HepG2 (cell line): ENCODE data around the gene TCTA. TPM values are rescaled to one million over a fixed set of nuclear protein-coding genes. Genes with fewer than 3 reads are reported as not detected.

Experiments used
- FOSL1 ChIP-seq: sonication (generic); formaldehyde crosslinking; IDR thresholded peaks from 2 replicates; pipeline ENCODE4 v1.9.0; 2021; ENCODE audit warnings: missing genetic modification reagents, borderline replicate concordance
- FOXA3 ChIP-seq: IDR thresholded peaks from 2 replicates; pipeline ENCODE4 v1.6.1; 2016; ENCODE audit warnings: missing genetic modification reagents, missing compliant biosample characterization
- GPN1 ChIP-seq: sonication (generic); formaldehyde crosslinking; IDR thresholded peaks from 2 replicates; pipeline ENCODE4 v1.5.1; 2020; ENCODE audit warnings: missing genetic modification reagents, borderline replicate concordance
- KMT2B ChIP-seq: IDR thresholded peaks from 2 replicates; pipeline ENCODE4 v1.6.1; 2016; ENCODE audit warnings: missing genetic modification reagents, missing compliant biosample characterization
- LRRFIP1 ChIP-seq: sonication (generic); formaldehyde crosslinking; conservative IDR thresholded peaks from 2 replicates; pipeline ENCODE4 v1.4.0; 2020; ENCODE audit warnings: missing genetic modification reagents
- PPARG ChIP-seq: conservative IDR thresholded peaks from 2 replicates; pipeline ENCODE4 v1.6.1; 2016; ENCODE audit warnings: missing biosample characterization, missing genetic modification reagents
- SRSF1 ChIP-seq: fragments of 200-400 bp; formaldehyde crosslinking; optimal IDR thresholded peaks from 2 replicates; pipeline ENCODE3; 2017; ENCODE audit warnings: mild to moderate bottlenecking, low read depth, low read length, moderate library complexity
- TMF1 ChIP-seq: sonication (generic); formaldehyde crosslinking; IDR thresholded peaks from 2 replicates; pipeline ENCODE4 v1.8.1; 2022; ENCODE audit warnings: low read depth, missing genetic modification reagents
- YEATS4 ChIP-seq: sonication (generic); formaldehyde crosslinking; IDR thresholded peaks from 2 replicates; pipeline ENCODE4 v1.4.0; 2020; ENCODE audit warnings: missing genetic modification reagents, borderline replicate concordance
- ZFP91 ChIP-seq: sonication (generic); formaldehyde crosslinking; IDR thresholded peaks from 2 replicates; pipeline ENCODE4 v1.9.0; 2022; ENCODE audit warnings: missing genetic modification reagents, mild to moderate bottlenecking, borderline replicate concordance
- ZNF224 ChIP-seq: sonication (generic); formaldehyde crosslinking; IDR thresholded peaks from 2 replicates; pipeline ENCODE4 v1.5.0; 2020; ENCODE audit warnings: mild to moderate bottlenecking, missing genetic modification reagents
- ZNF709 ChIP-seq: sonication (generic); formaldehyde crosslinking; IDR thresholded peaks from 2 replicates; pipeline ENCODE4 v1.5.0; 2020; ENCODE audit warnings: mild to moderate bottlenecking, missing genetic modification reagents
- ZSCAN20 ChIP-seq: sonication (generic); formaldehyde crosslinking; IDR thresholded peaks from 2 replicates; pipeline ENCODE4 v1.4.0; 2020; ENCODE audit warnings: missing genetic modification reagents, mild to moderate bottlenecking, borderline replicate concordance
- ZZZ3 ChIP-seq: sonication (generic); formaldehyde crosslinking; IDR thresholded peaks from 2 replicates; pipeline ENCODE4 v1.4.0; 2020; ENCODE audit warnings: missing genetic modification reagents, mild to moderate bottlenecking, borderline replicate concordance
- polyA plus RNA-seq, 8 experiments: library from polyadenylated mRNA; depleted of rRNA in 3 of 8; stranded (reverse) in 7 of 8; unstranded in 1 of 8; fragments of >200 nt; fragmentation: Illumina TruSeq in 4 of 8; extraction: Trizol in 4 of 8; gene quantifications; 2 replicates each; pipeline versions ENCODE4 v1.2.1 to v1.2.3, GENCODE V29; 2011 to 2016; ENCODE audit warnings: low read depth in 4 of 8, missing spikeins in 1 of 8, mixed read lengths in 1 of 8; ENCODE audit not compliant: insufficient read depth in 1 of 8
- total RNA-seq, 5 experiments: library from RNA; depleted of rRNA; stranded (reverse); fragments of >200 nt; fragmentation: Illumina TruSeq; extraction: Trizol; gene quantifications; 2 replicates each; pipeline ENCODE4 v1.2.3, GENCODE V29; 2016; ENCODE audit warnings: low read depth in 1 of 5
- TF ChIP-seq, protein P1 (sequence below), 2 experiments: fragments of 450-650 bp in 1 of 2; sonication (generic) in 1 of 2; formaldehyde crosslinking in 1 of 2; IDR thresholded peaks; 2 replicates each; pipeline versions ENCODE4 v1.6.1 to v1.8.0; 2016 to 2022; ENCODE audit warnings: antibody characterized with exemption in 1 of 2, mild to moderate bottlenecking in 1 of 2, missing genetic modification reagents in 1 of 2
- TF ChIP-seq, protein P2 (sequence below): sonication (generic); formaldehyde crosslinking; IDR thresholded peaks from 2 replicates; pipeline ENCODE4 v1.4.0; 2020; ENCODE audit warnings: low read depth, mild to moderate bottlenecking, missing genetic modification reagents

Gene TCTA
- total and polyA plus RNA-seq, 2 of the 13 experiments (the other 11 are each of a cell fraction or from before 2014, with no cell fraction given), result 8.3 to 13.2 TPM

GRCh38 chr3:49421890-49422378 lies 9.7 kb downstream of the TCTA start (continued):
- TF ChIP-seq, protein P1, sequence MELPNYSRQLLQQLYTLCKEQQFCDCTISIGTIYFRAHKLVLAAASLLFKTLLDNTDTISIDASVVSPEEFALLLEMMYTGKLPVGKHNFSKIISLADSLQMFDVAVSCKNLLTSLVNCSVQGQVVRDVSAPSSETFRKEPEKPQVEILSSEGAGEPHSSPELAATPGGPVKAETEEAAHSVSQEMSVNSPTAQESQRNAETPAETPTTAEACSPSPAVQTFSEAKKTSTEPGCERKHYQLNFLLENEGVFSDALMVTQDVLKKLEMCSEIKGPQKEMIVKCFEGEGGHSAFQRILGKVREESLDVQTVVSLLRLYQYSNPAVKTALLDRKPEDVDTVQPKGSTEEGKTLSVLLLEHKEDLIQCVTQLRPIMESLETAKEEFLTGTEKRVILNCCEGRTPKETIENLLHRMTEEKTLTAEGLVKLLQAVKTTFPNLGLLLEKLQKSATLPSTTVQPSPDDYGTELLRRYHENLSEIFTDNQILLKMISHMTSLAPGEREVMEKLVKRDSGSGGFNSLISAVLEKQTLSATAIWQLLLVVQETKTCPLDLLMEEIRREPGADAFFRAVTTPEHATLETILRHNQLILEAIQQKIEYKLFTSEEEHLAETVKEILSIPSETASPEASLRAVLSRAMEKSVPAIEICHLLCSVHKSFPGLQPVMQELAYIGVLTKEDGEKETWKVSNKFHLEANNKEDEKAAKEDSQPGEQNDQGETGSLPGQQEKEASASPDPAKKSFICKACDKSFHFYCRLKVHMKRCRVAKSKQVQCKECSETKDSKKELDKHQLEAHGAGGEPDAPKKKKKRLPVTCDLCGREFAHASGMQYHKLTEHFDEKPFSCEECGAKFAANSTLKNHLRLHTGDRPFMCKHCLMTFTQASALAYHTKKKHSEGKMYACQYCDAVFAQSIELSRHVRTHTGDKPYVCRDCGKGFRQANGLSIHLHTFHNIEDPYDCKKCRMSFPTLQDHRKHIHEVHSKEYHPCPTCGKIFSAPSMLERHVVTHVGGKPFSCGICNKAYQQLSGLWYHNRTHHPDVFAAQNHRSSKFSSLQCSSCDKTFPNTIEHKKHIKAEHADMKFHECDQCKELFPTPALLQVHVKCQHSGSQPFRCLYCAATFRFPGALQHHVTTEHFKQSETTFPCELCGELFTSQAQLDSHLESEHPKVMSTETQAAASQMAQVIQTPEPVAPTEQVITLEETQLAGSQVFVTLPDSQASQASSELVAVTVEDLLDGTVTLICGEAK (IDR thresholded peaks at IDR 0.05), result no peak
- TF ChIP-seq, protein P1 (CRISPR knock-in tag; IDR thresholded peaks at IDR 0.05), result no peak
- TF ChIP-seq, protein P2, sequence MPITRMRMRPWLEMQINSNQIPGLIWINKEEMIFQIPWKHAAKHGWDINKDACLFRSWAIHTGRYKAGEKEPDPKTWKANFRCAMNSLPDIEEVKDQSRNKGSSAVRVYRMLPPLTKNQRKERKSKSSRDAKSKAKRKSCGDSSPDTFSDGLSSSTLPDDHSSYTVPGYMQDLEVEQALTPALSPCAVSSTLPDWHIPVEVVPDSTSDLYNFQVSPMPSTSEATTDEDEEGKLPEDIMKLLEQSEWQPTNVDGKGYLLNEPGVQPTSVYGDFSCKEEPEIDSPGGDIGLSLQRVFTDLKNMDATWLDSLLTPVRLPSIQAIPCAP (CRISPR knock-in tag), result no peak
- no peak for TF ChIP-seq LRRFIP1 (CRISPR knock-in tag)
- TF ChIP-seq FOXA3 (CRISPR knock-in tag), result no peak; the same call in 1 of the 2 replicates
- no peak for TF ChIP-seq ZSCAN20
- no peak for TF ChIP-seq ZNF709 (CRISPR knock-in tag)
- TF ChIP-seq TMF1, result no peak; the same call in 1 of the 2 replicates
- peak; percentile 88 for TF ChIP-seq ZZZ3 (CRISPR knock-in tag)
- no peak for TF ChIP-seq YEATS4 (CRISPR knock-in tag)
- TF ChIP-seq ZNF224 (CRISPR knock-in tag), result no peak
- TF ChIP-seq ZFP91 (CRISPR knock-in tag), result peak; percentile 78; the same call in 1 of the 2 replicates
- TF ChIP-seq FOSL1 (CRISPR knock-in tag), result no peak
- no peak for TF ChIP-seq SRSF1
- no peak for TF ChIP-seq KMT2B (CRISPR knock-in tag)
- TF ChIP-seq PPARG, result no peak
- no peak for TF ChIP-seq GPN1 (CRISPR knock-in tag)
